IMR-90 (cell line): ENCODE data around the gene SLC35F1. TPM values are rescaled to one million over a fixed set of nuclear protein-coding genes. Genes with fewer than 3 reads are reported as not detected.

ENCODE experiments used
- ATAC-seq: fragments of 200-7000 bp; cut with Tn5 transposase; 2 replicates; pipeline ENCODE4 v1.9.1; 2020; ENCODE audit warnings: low read depth, mild to moderate bottlenecking, moderate library complexity
- BruUV-seq: library from RNA; stranded (reverse); fragments of 400-500 nt; replicated peaks from 2 replicates; lab custom pipeline; 2021; lab: Mats Ljungman, UMichigan
- CTCF ChIA-PET: fragments of 300-600 bp; formaldehyde crosslinking; extraction: SDS; loops from one replicate; lab custom pipeline; 2021; ENCODE audit warnings: antibody characterized with exemption; lab: Yijun Ruan, JAX
- POLR2A ChIA-PET: fragments of 300-600 bp; sonication (Branson Sonifier 250); formaldehyde crosslinking; loops from one replicate; lab custom pipeline; 2022; ENCODE audit warnings: antibody characterized with exemption; ENCODE audit not compliant: unreplicated experiment; lab: Charles Lee
- DNase-seq: peaks from one replicate; pipeline ENCODE4 v3.0.0; 2013
- H2AFZ ChIP-seq: replicated peaks from 2 replicates; pipeline ENCODE3; 2013; ENCODE audit warnings: low read length, mild to moderate bottlenecking; ENCODE audit not compliant: poor library complexity
- H2AK5ac ChIP-seq: 2 replicates; pipeline ENCODE4 v1.6.1; 2013; ENCODE audit warnings: low read depth, low read length, inconsistent platforms
- H2AK9ac ChIP-seq: replicated peaks from 2 replicates; pipeline ENCODE3; 2013; ENCODE audit warnings: mild to moderate bottlenecking, low read depth, low read length, moderate library complexity; ENCODE audit not compliant: poor library complexity
- H2BK120ac ChIP-seq: 2 replicates; pipeline ENCODE4 v1.6.1; 2013; ENCODE audit warnings: low read depth, low read length, inconsistent platforms
- H2BK15ac ChIP-seq: 3 replicates; pipeline ENCODE4 v1.6.1; 2013; ENCODE audit warnings: low read depth, low read length, inconsistent platforms
- H2BK20ac ChIP-seq: 2 replicates; pipeline ENCODE4 v1.6.1; 2013; ENCODE audit warnings: low read depth, mild to moderate bottlenecking, inconsistent platforms, low read length, moderate library complexity
- H2BK5ac ChIP-seq: 2 replicates; pipeline ENCODE4 v1.6.1; 2013; ENCODE audit warnings: mild to moderate bottlenecking, low read depth, low read length, inconsistent platforms; ENCODE audit not compliant: poor library complexity, severe bottlenecking
- H3K14ac ChIP-seq: replicated peaks from 2 replicates; pipeline ENCODE4 v1.6.1; 2013; ENCODE audit warnings: low read depth, low read length, inconsistent platforms
- H3K18ac ChIP-seq: 2 replicates; pipeline ENCODE4 v1.6.1; 2013; ENCODE audit warnings: low read depth, low read length, control low read depth
- H3K23ac ChIP-seq: 2 replicates; pipeline ENCODE4 v1.6.1; 2013; ENCODE audit warnings: low read depth, low read length, inconsistent platforms
- H3K27ac ChIP-seq: 2 replicates; pipeline ENCODE4 v1.5.1; 2013; ENCODE audit warnings: mild to moderate bottlenecking, control low read depth, low read length; ENCODE audit not compliant: insufficient read depth
- H3K27me3 ChIP-seq: 2 replicates; pipeline ENCODE4 v1.6.1; 2013; ENCODE audit warnings: low read length; ENCODE audit not compliant: control insufficient read depth, insufficient read depth
- H3K36me3 ChIP-seq: 2 replicates; pipeline ENCODE4 v1.6.1; 2013; ENCODE audit warnings: low read length, mixed read lengths; ENCODE audit not compliant: control insufficient read depth, insufficient read depth
- H3K4ac ChIP-seq: 2 replicates; pipeline ENCODE4 v1.6.1; 2013; ENCODE audit warnings: low read depth, low read length, inconsistent platforms
- H3K4me1 ChIP-seq: 2 replicates; pipeline ENCODE4 v1.6.1; 2013; ENCODE audit warnings: low read length, mixed read lengths; ENCODE audit not compliant: control insufficient read depth, insufficient read depth
- H3K4me2 ChIP-seq: 2 replicates; pipeline ENCODE4 v1.6.1; 2013; ENCODE audit warnings: low read depth, mild to moderate bottlenecking, control low read depth, low read length, moderate library complexity
- H3K4me3 ChIP-seq: 2 replicates; pipeline ENCODE4 v1.5.1; 2013; ENCODE audit warnings: low read depth, mild to moderate bottlenecking, control low read depth, low read length, moderate library complexity; ENCODE audit not compliant: insufficient read depth
- H3K56ac ChIP-seq: 2 replicates; pipeline ENCODE4 v1.6.1; 2013; ENCODE audit warnings: low read length, inconsistent platforms; ENCODE audit not compliant: insufficient read depth; ENCODE audit errors: extremely low read depth
- H3K79me1 ChIP-seq, 2 experiments: 2 replicates each; pipeline ENCODE4 v1.6.1; 2013; ENCODE audit warnings: low read length in 2 of 2, inconsistent platforms in 1 of 2, low read depth in 1 of 2
- H3K9ac ChIP-seq: 2 replicates; pipeline ENCODE4 v1.6.1; 2013; ENCODE audit warnings: low read depth, low read length, control low read depth
- H3K9me1 ChIP-seq: 2 replicates; pipeline ENCODE4 v1.6.1; 2013; ENCODE audit warnings: low read length, inconsistent platforms; ENCODE audit not compliant: insufficient read depth
- H3K9me3 ChIP-seq: 2 replicates; pipeline ENCODE4 v1.6.1; 2013; ENCODE audit warnings: low read length; ENCODE audit not compliant: control insufficient read depth, insufficient read depth
- H4K20me1 ChIP-seq: 2 replicates; pipeline ENCODE4 v1.6.1; 2013; ENCODE audit warnings: low read length, inconsistent platforms; ENCODE audit not compliant: insufficient read depth
- H4K5ac ChIP-seq: 2 replicates; pipeline ENCODE4 v1.6.1; 2013; ENCODE audit warnings: mild to moderate bottlenecking, low read depth, low read length, control low read depth
- H4K8ac ChIP-seq, 2 experiments: 2 replicates each; pipeline ENCODE4 v1.6.1; 2013; ENCODE audit warnings: low read depth in 2 of 2, low read length in 2 of 2, control low read depth in 1 of 2, inconsistent platforms in 1 of 2
- H4K91ac ChIP-seq: 2 replicates; pipeline ENCODE4 v1.6.1; 2013; ENCODE audit warnings: low read depth, low read length, inconsistent platforms; ENCODE audit not compliant: insufficient read depth
- BHLHE40 ChIP-seq: fragments of 150-350 bp; IDR thresholded peaks from 2 replicates; pipeline ENCODE4 v1.6.1; 2016; ENCODE audit warnings: mild to moderate bottlenecking, low read depth, low read length
- CEBPB ChIP-seq: IDR thresholded peaks from 2 replicates; pipeline ENCODE4 v1.6.1; 2012; ENCODE audit warnings: low read depth, low read length, improper control_type of control experiment
- CHD1 ChIP-seq: IDR thresholded peaks from 2 replicates; pipeline ENCODE4 v1.6.1; 2012; ENCODE audit warnings: low read depth, low read length, improper control_type of control experiment
- CTCF ChIP-seq: conservative IDR thresholded peaks from 2 replicates; pipeline ENCODE4 v1.5.1; 2012; ENCODE audit warnings: mild to moderate bottlenecking, low read depth, low read length, improper control_type of control experiment
- ELK1 ChIP-seq: fragments of 150-350 bp; IDR thresholded peaks from 2 replicates; pipeline ENCODE4 v1.6.1; 2016; ENCODE audit warnings: low read depth, mild to moderate bottlenecking, low read length, moderate library complexity, borderline replicate concordance
- FOS ChIP-seq: fragments of 150-350 bp; IDR thresholded peaks from 2 replicates; pipeline ENCODE4 v1.6.1; 2016; ENCODE audit warnings: low read depth, low read length
- MAFK ChIP-seq: IDR thresholded peaks from 2 replicates; pipeline ENCODE4 v1.6.1; 2012; ENCODE audit warnings: low read depth, low read length, improper control_type of control experiment
- MAZ ChIP-seq: IDR thresholded peaks from 2 replicates; pipeline ENCODE4 v1.6.1; 2012; ENCODE audit warnings: low read depth, mild to moderate bottlenecking, low read length, improper control_type of control experiment, moderate library complexity, borderline replicate concordance
- MXI1 ChIP-seq: IDR thresholded peaks from 2 replicates; pipeline ENCODE4 v1.6.1; 2012; ENCODE audit warnings: low read depth, mild to moderate bottlenecking, low read length, moderate library complexity, borderline replicate concordance
- NFE2L2 ChIP-seq: fragments of 150-350 bp; IDR thresholded peaks from 2 replicates; pipeline ENCODE4 v1.6.1; 2016; ENCODE audit warnings: low read depth, mild to moderate bottlenecking, low read length
- POLR2A ChIP-seq: IDR thresholded peaks from 2 replicates; pipeline ENCODE4 v1.6.1; 2012; ENCODE audit warnings: mild to moderate bottlenecking, low read depth, low read length
- RCOR1 ChIP-seq: IDR thresholded peaks from 2 replicates; pipeline ENCODE4 v1.6.1; 2012; ENCODE audit warnings: mild to moderate bottlenecking, low read length, improper control_type of control experiment; ENCODE audit not compliant: insufficient replicate concordance
- RFX5 ChIP-seq: IDR thresholded peaks from 2 replicates; pipeline ENCODE4 v1.8.0; 2012; ENCODE audit warnings: low read depth, mild to moderate bottlenecking, low read length, moderate library complexity
- SMC3 ChIP-seq: fragments of 150-350 bp; IDR thresholded peaks from 2 replicates; pipeline ENCODE4 v1.6.1; 2016; ENCODE audit warnings: low read depth, mild to moderate bottlenecking, antibody characterized with exemption, low read length, moderate library complexity
- USF2 ChIP-seq: fragments of 150-350 bp; IDR thresholded peaks from 2 replicates; pipeline ENCODE4 v1.6.1; 2017; ENCODE audit warnings: mild to moderate bottlenecking, antibody characterized with exemption, low read length, low read depth
- WGBS, 2 experiments: methylation state at CpG; one replicate each; pipeline versions ENCODE4 v1.1.5 to v1.1.7; 2013; ENCODE audit warnings: missing lambda C conversion rate in 2 of 2; ENCODE audit not compliant: insufficient read length in 1 of 2; ENCODE audit errors: extremely low coverage in 2 of 2; 5-methylcytosine and 5-hydroxymethylcytosine counted together
- dilution Hi-C: fragments of 300-500 bp; cut with HindIII; formaldehyde crosslinking; loops from one replicate; pipeline ENCODE4 v1.14.3; 2018; ENCODE audit warnings: low sequenced_read_pairs; ENCODE audit not compliant: unreplicated experiment
- in situ Hi-C: fragments of 300-500 bp; cut with MboI; formaldehyde crosslinking; loops from 3 replicates; pipeline ENCODE4 v1.14.3; 2019; ENCODE audit warnings: low sequenced_read_pairs, inconsistent platforms, mixed read lengths
- intact Hi-C: fragments of 100-400 bp; cut with micrococcal nuclease; formaldehyde crosslinking; loops from 2 replicates; pipeline ENCODE4 v1.10.0; 2022
- polyA plus RNA-seq, 3 experiments: library from polyadenylated mRNA; depleted of rRNA; stranded (reverse); fragments of >200 nt; gene quantifications; 2 replicates each; pipeline ENCODE4 v1.2.3, GENCODE V29; 2012; ENCODE audit warnings: low replicate concordance in 1 of 3
- total RNA-seq: library from RNA; depleted of rRNA; stranded (reverse); fragments of >200 nt; gene quantifications from 2 replicates; pipeline ENCODE4 v1.2.3, GENCODE V29; 2012

The SLC35F1 gene
- total and polyA plus RNA-seq, 2 of the 4 experiments (the other 2 are of a cell fraction), result not detected

- dilution Hi-C loops, result no loop called here
- ChIA-PET POLR2A (no interaction called here), CTCF (no interaction called here)
- H3K56ac ChIP-seq, result no peak overlapping the region
- H4K20me1 ChIP-seq, result no peaks in the 10 kb centered on the region
- H3K27ac ChIP-seq, result no peak overlapping the region
- no peak overlapping the region for H3K4me3 ChIP-seq
- no peak overlapping the region for H3K14ac ChIP-seq
- ATAC-seq (no peak), DNase-seq (no peak)
- H4K5ac ChIP-seq, result no peak overlapping the region
- no peaks in the 10 kb centered on the region for H3K36me3 ChIP-seq
- no peak overlapping the region for H2AK9ac ChIP-seq
- in situ Hi-C loops, result no loop called here
- no peak overlapping the region for H2AFZ ChIP-seq
- no peaks in the 10 kb centered on the region for H3K79me1 ChIP-seq
- no peak overlapping the region for H2BK15ac ChIP-seq
- H4K8ac ChIP-seq, result no peak overlapping the region
- intact Hi-C loops, result no loop called here
- no peaks in the 10 kb centered on the region for H3K4me1 ChIP-seq
- no peak overlapping the region for H3K18ac ChIP-seq
- H2AK5ac ChIP-seq, result no peak overlapping the region
- no peak overlapping the region for H2BK5ac ChIP-seq
- H3K4ac ChIP-seq, result no peak overlapping the region
- H3K9ac ChIP-seq, result no peak overlapping the region
- no peak overlapping the region for H2BK20ac ChIP-seq
- H4K91ac ChIP-seq, result no peak overlapping the region
- H3K27me3 ChIP-seq, result peaks cover 18% of the 10 kb centered on the region
- no TSS peak for BruUV-seq
- no peak overlapping the region for H3K23ac ChIP-seq
- WGBS, 2 experiments, result no CpG with 5 or more reads among the region's 4 CpGs
- no peak overlapping the region for H2BK120ac ChIP-seq
- no peak overlapping the region for H3K4me2 ChIP-seq
- no peaks in the 10 kb centered on the region for H3K9me1 ChIP-seq
- TF ChIP-seq BHLHE40 (no peak), MAFK (no peak), POLR2A (no peak), SMC3 (no peak), CTCF (no peak), MAZ (no peak), RFX5 (no peak), CHD1 (no peak), ELK1 (no peak), USF2 (no peak), RCOR1 (no peak), CEBPB (no peak), FOS (no peak), NFE2L2 (no peak), MXI1 (no peak)
- H3K9me3 ChIP-seq, result no peaks in the 10 kb centered on the region
Observed at GRCh38 chr6:117910549-117910948, 3.5 kb downstream of the SLC35F1 start.
